Middle frontal gyrus (tissue), 1 donor: ENCODE data around the gene LRRC72.
"Not testable (repeated sequence)": the region's sequence is repeated elsewhere in the genome, so short reads cannot be mapped to it uniquely, and the experiment has no call there.

ENCODE experiments used
- DNase-seq: peaks from one replicate; pipeline ENCODE4 v3.0.0-alpha.2; 2015; ENCODE audit warnings: low spot score; ENCODE audit errors: extremely low spot score

LRRC72 gene

DNA sequence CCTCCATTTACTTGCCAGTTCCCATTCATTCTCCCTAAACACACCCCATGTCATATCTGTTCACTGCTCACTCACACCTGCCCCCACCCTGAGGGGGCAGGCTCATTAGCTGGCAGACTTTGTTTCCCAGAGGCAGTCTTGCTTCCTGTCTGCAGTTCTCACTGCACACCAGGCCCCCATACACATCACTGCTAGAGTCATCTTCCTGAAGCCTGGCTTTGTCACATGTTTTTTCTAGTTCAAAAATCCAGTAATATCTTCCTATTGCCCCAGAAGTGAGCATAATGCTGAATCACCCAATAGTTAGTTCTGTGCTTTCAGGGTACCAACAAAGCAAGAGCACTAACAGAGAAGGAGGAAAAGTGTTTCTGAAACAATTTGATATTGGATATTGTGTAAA lies 1.9 kb downstream of the LRRC72 start:
- DNase-seq: no peak

DNA sequence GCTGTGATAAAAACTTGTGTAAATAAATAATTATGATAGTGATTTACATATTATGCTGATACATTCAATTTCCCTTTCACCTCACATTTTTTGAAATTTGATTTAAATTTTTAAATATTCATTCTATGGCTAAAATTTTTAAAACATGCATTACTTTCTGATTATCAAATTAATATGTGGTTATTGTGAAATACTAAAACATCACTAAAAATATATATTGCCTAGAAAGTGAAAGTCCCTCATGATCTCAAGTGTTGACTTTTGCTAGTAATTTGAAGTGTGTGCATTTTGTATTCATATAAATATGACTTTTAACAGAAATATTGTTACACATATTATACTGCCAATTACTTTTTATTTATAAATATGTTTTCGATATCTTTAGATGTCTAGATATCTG lies 3.1 kb downstream of the LRRC72 start:
- DNase-seq: no peak

DNA sequence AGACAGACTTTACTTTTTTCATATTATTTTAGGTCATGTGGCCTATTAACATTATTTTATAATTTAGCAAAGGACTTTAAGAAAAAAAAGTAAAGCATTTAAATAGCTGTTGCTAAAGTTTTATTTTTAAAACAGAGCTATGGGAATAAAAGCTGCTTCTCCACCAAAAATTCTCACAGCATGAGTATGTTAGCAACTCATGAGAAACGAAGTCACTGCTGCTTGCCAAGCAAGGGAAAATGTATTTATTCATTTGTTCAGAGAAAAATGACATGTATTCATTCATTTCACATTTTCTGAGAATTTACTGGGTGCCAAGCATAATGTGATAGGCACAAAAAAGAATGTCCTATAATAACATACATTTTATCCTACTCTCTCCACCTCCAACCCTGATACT lies 5.1 kb downstream of the LRRC72 start:
- DNase-seq: no peak

DNA sequence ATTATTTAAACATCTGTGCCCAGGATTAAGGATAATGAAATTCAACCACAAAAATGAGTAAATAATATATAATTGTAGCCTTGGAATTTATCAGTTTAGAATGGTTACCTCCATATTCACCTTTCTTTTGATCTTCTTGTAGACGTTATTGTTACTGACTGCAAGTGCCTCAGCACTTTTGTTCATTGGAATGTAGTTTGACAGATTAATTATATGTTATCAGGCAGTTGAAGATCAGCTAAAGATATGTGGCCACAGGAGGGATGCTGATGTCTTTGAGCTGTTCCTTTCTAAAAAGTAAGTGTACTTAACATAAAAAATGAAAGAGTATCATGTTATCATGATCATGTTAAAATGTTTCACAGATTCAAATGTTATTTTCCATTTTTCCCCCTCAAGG lies 5.6 kb downstream of the LRRC72 start:
- DNase-seq: no peak

DNA sequence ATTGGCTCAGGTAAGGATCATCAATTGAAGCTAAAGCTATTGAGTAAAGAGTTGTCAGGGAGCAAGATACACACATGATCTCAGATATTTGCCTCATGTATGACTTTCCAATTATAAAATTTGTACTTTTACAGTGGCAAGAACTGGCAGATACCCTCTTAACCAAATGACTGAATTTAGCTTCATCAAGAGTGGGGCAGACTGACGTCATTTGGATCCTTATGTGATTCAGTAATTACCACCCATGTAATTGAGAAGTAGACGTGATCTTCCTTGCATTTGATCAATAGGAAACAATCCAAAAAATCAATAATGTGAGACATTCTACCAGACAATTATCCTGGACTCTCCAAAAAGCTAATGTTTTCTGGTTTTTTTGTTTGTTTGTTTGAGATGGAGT lies 8.9 kb downstream of the LRRC72 start:
- DNase-seq: no peak

DNA sequence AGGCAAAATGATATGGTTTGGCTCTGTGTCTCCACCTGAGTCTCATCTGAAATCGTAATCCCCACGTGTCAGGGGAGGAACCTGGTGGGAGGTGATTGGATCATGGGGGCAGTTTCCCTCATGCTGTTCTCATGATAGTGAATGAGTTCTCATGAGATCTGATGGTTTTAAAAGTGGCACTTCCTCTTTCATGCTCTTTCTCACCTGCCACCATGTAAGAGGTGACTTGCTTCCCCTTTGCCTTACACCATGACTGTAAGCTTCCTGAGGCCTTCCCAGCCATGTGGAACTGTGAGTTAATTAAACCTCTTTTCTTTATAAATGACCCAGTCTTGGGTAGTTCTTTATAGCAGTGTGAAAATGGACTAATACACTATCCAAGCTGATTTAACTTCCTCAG lies 13.9 kb downstream of the LRRC72 start:
- DNase-seq: not testable (repeated sequence)

DNA sequence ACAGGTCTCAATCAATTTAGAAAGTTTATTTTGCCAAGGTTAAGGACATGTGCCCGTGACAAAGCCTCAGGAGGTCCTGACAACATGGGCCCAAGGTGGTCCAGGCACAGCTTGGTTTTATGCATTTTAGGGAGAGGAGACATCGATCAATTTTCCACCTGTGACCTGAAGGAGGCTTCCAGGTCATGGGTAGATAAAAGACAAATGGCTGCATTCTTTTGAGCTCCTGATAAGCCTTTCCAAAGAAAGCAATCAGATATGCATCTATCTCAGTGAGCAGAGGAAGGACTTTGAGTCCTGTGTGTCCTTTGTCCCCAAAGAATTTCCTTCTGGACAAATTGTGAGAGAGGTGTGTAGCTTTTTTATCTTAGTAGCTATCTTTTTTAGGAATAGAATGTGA lies 15.8 kb downstream of the LRRC72 start:
- no peak for DNase-seq

DNA sequence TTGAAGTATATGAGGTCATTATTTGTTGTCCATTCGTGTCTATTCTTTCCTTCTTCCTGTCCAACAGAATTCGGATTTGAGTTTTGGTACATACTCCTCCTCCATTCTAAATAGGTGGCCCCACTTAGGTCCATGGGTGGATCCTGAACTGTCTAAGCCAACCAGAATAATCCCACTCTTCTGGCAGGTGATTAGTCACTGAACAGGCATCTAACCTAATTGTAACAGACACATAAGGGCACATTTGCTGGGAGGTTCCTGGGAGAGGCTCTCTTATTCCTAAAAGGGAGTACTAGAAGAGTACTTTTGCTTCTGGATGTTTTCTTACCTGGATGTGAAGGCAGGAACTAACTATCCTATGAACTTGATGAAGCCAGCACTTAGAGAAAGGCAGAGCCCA lies 16.8 kb downstream of the LRRC72 start:
- no peak for DNase-seq

DNA sequence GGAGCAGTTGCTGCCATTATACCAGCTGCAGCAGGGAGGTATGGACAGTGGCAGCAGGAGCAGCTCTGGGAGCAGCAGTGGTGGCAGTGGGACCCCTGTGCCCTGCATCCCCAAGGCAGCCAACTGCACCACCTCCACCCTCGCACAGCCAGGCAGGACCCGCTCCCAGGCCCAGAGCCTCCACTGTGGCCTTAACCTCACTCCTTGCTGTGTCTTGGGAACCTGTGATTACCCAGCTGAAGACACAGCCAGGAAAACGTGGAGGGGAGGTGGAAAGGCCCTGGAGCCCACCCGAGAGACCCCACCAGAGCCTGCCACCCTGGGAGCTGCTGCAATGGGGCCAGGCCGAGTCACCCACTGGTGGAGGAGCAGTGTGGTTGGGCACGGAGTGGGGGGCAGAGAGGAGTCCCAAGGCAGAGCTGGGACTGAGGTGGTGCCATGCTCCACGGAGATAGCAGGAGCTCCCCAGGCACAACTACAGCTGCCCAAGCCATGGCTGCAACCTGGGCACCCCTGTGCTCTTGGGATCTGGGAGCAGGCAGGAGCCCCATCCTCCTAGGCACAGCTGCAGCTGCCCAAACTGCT lies 20.4 kb downstream of the LRRC72 start:
- DNase-seq: no peak

DNA sequence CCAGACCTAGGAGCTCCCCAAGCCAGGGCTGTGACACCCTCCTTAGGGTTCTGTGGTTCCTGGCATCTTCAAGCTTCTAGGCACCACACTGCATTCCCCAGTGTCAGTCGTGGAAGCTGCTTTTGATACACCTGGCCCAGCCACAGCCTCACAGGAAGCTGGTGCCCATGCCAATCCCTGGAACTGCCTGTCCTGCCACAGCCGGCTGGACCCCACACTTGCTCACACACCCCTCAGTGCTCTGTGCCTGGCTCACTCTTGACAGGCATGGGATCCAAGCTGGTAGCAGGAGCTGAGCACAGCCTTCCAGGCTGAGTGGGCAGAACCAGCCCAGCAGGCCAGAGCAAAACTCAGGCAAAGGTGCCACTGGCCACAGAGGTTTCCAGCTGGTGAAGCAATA lies 21.8 kb downstream of the LRRC72 start:
- no peak for DNase-seq

DNA sequence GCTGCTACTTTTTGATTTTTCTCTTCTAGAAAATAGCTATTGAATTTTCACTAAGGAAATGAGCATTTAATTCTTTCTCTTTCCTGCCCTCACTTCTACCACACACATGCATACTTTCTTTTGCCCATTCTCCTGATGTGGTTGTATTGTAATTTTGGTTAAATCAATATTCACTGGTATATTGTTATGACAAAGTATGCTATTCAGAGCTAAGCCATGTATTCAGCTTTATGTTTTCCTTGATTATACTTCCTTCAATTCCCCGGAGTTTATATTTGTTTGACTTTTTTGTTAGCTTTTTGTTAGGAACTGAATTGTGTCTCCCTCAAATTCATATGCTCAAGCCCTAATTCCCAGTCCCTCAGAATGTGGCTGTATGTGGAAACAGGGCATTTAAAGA lies 24.0 kb downstream of the LRRC72 start:
- DNase-seq: no peak

DNA sequence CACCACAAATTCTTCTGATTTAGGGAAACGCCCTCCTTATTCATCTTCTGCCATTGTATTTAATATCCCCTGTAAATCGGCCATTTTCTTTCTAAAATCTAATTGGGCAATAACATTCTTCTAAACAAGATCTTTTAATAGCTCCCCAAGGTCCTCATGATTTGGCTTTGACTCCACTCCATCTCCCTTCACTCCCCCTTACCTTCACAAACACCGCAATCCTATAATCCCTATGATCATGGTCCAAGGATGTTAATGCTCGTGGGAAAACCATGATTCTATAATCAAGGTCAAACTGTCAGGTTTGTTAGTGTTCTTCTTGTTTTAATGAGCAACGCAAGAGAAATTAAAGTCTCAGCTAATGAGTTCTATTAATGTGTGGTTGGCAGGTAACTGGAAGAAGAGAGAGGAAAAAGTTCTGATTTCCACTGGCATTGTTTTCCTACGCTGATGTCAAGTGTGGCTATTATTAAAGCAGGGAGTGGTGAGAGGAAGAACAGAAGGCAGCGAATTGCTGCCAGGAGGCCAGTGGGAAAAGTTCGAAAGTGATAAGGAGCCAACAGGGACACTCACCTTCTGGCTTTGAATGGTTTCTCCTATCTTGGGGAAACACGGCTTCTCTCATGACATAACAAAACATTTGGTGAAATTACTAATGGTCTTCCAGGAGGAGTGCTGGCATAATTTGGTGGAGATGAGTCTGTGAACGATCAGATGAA lies 28.1 kb downstream of the LRRC72 start:
- DNase-seq: no peak

DNA sequence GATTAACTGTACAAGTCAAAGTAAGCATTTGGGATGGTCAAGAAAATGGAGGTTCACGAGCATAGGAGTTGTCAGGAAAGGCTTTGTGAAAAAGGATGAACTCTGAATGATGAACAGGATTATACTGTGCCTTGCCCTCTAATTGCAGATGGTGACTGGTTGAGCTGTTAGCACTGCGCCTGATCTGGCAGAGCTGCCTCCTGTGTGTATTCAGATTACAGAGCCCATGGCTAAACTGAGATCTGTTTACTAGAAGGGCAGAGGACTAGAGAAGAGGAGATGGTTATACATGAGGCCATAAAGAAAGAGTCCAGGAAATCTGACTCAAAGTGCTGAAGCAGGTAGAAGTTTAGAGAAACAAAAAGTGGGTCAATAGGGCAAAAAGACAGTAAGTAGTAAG lies 29.7 kb downstream of the LRRC72 start:
- no peak for DNase-seq

DNA sequence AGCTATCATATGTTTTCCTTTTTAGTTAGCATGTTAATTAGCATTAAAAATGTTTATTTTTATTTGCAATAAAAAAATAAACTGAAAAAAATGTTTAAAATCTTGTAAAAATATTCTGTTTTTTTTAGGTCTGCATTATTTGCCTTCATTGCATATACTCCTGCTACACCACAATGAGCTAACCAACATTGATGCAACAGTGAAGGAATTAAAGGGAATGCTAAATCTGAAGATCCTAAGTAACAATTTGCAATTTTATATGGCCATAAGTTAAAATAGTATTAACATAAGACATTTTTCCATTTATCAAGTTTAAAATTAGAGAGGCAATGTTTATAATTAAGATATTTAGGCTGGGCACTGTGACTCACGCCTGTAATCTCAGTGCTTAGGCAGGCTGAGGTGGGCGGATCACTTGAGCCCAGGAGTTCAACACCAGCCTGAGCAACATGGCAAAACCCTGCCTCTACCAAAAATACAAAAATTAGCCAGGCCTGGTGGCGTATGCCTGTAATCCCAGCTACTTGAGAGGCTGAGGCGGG lies 32.2 kb downstream of the LRRC72 start:
- no peak for DNase-seq

DNA sequence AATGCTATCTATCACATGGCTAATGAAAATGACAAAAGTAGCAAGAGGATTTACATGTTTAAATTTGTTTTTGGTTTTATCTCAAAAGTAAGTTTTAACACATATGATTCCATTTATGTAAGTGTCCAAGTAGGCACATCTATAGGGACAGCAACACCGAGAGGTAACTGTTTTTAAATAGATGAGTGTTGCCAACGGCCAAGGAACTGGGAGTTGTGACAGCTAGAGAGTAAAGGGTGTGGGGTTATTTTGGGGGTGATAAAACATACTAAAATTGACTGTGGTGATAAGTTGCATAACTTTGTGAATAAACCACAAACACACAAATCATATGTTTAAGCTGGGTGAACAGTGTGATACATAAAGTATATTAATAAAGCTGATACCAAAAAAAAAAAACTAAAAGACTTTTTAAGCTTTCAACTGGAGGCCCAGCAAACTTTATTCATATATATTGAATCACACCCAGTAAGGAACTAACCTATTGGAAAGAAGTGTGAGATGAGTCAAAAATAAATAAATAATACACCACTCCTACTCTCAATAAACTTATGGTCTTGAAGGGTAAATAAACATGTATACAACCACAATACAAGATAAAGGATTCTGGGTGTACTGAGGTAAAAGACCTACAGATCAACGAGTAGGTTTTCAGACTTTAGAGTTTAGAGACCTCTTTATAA lies 33.0 kb downstream of the LRRC72 start:
- DNase-seq: no peak

DNA sequence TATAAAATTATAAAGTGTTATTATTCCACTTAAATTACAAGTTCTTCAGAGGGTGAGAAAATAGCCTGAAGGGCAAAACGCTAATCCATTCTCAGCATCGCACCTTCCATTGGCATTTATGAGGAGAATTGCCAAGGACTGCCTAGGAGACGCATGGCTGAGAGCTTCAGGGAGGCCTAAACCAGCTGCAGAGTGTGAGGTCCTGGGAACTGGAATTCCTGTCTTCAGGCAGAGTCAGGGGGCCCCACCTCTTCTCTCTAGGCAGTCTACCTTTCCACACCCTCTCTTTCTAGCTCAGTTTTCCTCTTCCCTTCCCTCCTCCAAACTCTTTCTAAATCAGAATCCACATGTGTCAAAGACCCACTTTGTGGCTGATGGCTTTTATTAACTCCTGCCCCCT lies 35.3 kb downstream of the LRRC72 start:
- DNase-seq: no peak

DNA sequence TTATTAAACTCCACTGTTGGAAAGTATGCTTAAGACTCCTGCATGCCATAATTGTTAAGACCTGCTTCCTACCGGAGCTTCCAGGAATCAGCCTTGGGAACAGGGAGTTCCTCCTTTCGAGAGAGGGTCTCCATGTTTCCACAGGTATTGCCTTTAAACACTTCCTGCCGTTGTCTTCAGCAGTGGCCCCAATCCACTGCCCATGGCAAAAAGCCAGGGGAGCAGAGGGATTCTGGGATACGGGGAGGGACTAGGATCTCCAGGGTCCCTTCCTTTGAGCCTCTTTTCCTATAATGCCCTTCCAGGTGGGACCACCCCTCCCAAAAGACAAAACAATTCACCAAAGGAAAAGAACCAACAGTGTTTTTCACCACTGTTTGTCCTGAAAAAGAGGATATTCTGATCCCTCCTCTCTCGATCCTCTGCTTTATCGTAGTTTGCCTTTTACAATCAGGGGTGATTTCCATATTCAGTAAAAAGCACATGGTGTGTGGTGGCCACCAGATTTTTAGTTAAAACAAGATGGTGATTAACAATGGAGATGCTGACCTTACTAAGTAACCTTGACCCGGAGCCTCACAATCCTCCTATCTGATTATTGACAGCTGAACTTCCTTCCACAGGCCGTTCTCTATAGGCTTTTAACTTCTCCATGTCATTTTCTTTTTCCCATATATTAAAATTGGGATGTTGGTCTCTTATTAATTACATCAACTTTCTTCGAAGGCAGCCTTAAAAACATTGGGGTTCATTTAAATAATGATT lies 36.0 kb downstream of the LRRC72 start:
- no peak for DNase-seq

DNA sequence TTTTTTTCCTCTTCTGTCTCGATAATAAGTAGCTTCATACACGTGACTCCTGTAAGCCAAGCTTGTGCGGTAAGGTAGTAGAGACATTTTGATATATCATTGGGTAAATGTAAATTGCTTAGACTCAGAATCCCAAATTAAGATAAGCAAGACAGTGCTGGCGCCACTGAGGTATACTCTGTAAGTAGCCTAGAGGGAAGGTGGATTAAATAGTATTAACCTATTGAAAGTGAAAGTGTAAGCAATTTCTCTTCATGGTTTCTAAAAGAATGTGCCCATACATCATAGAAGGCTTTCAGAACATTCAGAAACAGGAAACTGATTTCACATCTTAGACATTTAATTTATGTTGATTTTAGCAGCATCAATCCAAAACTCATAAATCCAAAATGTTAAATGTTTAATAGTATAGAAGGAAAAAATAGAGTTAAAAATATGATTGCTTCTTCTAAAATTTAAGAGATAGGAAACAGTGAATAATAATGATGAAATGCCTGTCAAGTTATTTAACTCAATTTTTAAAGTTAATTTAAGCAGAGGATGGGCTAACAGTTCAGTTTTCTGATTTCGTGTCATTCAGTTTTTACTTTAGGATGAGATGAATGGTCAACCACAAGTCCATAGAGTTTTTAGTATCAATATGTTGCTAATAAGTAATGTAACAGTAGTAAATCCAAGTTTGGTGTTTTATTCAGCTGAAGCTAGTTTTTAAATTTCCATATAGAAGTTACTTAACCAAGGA lies 36.8 kb downstream of the LRRC72 start:
- DNase-seq: no peak

DNA sequence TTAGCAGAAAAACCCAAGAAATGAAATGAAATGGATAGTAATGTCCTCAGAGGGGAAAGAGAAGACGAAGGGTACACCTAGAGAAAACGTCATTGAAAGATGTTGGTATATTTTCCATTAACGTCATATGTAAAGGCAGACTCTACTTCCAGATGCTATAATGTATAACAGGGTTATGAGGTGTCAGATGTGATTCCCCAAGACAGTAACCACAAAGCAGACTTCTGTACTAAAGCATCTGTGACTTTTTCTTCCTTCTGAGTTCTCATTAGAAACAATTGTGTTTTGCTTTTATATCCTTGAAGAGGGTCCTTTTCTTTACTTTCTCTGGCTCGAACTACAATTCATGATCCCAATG lies 37.4 kb downstream of the LRRC72 start:
- DNase-seq: no peak

DNA sequence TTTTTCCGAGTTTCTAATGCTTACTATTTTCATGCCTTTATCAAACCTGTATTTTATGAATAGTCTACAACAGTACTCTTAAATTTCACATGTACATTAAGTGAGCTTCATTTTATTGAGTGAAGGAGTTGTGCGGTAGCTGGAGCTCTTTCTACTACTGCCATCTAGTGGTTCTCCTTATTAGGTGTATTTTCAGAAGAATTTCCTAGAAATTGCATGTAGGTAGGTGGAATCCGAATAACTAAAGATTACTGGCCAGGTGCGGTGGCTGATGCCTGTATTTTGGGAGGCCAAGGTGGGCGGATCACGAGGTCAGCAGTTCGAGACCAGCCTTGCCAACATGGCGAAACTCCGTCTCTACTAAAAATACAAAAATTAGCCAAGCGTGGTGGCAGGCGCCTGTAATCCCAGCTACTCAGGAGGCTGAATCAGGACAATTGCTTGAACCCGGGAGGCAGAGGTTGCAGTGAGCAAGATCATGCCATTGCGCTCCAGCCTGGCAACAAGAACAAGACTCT lies 38.3 kb downstream of the LRRC72 start:
- no peak for DNase-seq

DNA sequence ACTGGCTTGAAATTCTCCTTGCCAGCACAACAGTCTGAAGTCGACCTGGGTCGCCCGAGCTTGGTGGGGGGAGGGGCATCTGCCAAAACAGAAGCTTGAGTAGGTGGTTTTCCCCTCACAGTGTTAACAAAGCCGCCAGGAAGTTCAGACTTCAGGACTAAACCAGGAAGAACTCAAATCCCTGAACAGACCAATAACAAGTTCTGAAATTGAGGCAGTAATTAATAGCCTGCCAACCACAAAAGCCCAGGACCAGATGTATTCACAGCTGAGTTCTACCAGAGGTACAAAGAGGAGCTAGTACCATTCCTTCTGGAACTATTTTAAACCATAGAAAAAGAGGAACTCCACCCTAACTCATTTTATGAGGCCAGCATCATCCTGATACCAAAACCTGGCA lies 45.3 kb downstream of the LRRC72 start:
- DNase-seq: no peak
